HCT116 (cell line): ENCODE measurements around the gene MUC20. TPM values are rescaled to one million over a fixed set of nuclear protein-coding genes. Genes with fewer than 3 reads are reported as not detected.

ENCODE experiments used
- ATAC-seq: fragments of 200-7000 bp; cut with Tn5 transposase; 2 replicates; pipeline ENCODE4 v1.9.1; 2020; ENCODE audit warnings: mild to moderate bottlenecking, moderate library complexity
- BruUV-seq: library from RNA; stranded (reverse); fragments of 400-500 nt; replicated peaks from 2 replicates; lab custom pipeline; 2021; lab: Mats Ljungman, UMichigan
- CTCF ChIA-PET: fragments of 300-600 bp; sonication (Branson Sonifier 250); formaldehyde crosslinking; loops from one replicate; lab custom pipeline; 2021; ENCODE audit warnings: antibody characterized with exemption; lab: Charles Lee
- POLR2A ChIA-PET: fragments of 300-600, 350-600 bp; sonication (Branson Sonifier 250); formaldehyde crosslinking; loops from one replicate; lab custom pipeline; 2021; ENCODE audit warnings: antibody characterized with exemption; lab: Charles Lee
- RAD21 ChIA-PET, 2 experiments: fragments of 300-600 bp; sonication (Branson Sonifier 250); formaldehyde crosslinking; loops; one replicate each; lab custom pipeline; 2023; ENCODE audit warnings: low total read pairs in 2 of 2; ENCODE audit not compliant: uncharacterized antibody in 2 of 2, unreplicated experiment in 2 of 2, low non-redundant PET in 1 of 2; lab: Charles Lee
- DNase-seq: peaks from one replicate; pipeline ENCODE4 v3.0.0-alpha.2; 2010; ENCODE audit warnings: low read depth, low spot score
- H2AFZ ChIP-seq: fragments of 200-600 bp; shearing (Covaris generic), sonication (generic); 2 replicates; pipeline ENCODE4 v1.6.1; 2017; ENCODE audit warnings: low read depth, mixed run types, mixed read lengths, antibody characterized with exemption, low read length; ENCODE audit not compliant: poor library complexity, severe bottlenecking
- H3K27ac ChIP-seq: 2 replicates; pipeline ENCODE4 v1.5.1; 2012; ENCODE audit warnings: low read depth, low read length
- H3K27me3 ChIP-seq: fragments of 200-600 bp; sonication (generic); 2 replicates; pipeline ENCODE4 v1.6.1; 2016; ENCODE audit warnings: mixed run types, low read length, mixed read lengths; ENCODE audit not compliant: insufficient read depth
- H3K36me3 ChIP-seq, 2 experiments: fragments of 200-500 bp in 1 of 2; fragments of 200-600 bp in 1 of 2; sonication (Bioruptor generic) in 1 of 2; sonication (generic) in 1 of 2; 2 replicates each; pipeline versions ENCODE4 v1.5.1 to v1.6.1; 2014 to 2016; ENCODE audit warnings: low read length in 2 of 2, inconsistent platforms in 1 of 2, mixed read lengths in 1 of 2, mixed run types in 1 of 2; ENCODE audit not compliant: insufficient read depth in 2 of 2, control insufficient read depth in 1 of 2
- H3K4me1 ChIP-seq, 2 experiments: fragments of 200-600 bp in 1 of 2; sonication (generic) in 1 of 2; 2 replicates each; pipeline versions ENCODE4 v1.5.1 to v1.6.1; 2012 to 2017; ENCODE audit warnings: low read length in 2 of 2, inconsistent platforms in 1 of 2, mild to moderate bottlenecking in 1 of 2, mixed read lengths in 1 of 2, mixed run types in 1 of 2, moderate library complexity in 1 of 2; ENCODE audit not compliant: insufficient read depth in 2 of 2, control insufficient read depth in 1 of 2
- H3K4me2 ChIP-seq: fragments of 200-600 bp; sonication (generic); 2 replicates; pipeline ENCODE4 v1.6.1; 2017; ENCODE audit warnings: mixed run types, low read length, mixed read lengths
- H3K4me3 ChIP-seq, 2 experiments: fragments of 200-600 bp in 1 of 2; sonication (generic) in 1 of 2; replicated peaks in 1 of 2; 2 replicates each; pipeline ENCODE4 v1.5.1; 2011 to 2016; ENCODE audit warnings: low read length in 2 of 2, control low read depth in 1 of 2, low read depth in 1 of 2, mild to moderate bottlenecking in 1 of 2, mixed read lengths in 1 of 2, mixed run types in 1 of 2
- H3K79me2 ChIP-seq: fragments of 200-600 bp; sonication (generic); 2 replicates; pipeline ENCODE4 v1.6.1; 2017; ENCODE audit warnings: mild to moderate bottlenecking, mixed run types, low read length, moderate library complexity, mixed read lengths; ENCODE audit not compliant: insufficient read depth
- H3K9ac ChIP-seq: fragments of 200-600 bp; sonication (generic); 2 replicates; pipeline ENCODE4 v1.6.1; 2016; ENCODE audit warnings: low read length, mixed read lengths
- H3K9me2 ChIP-seq: fragments of 200-600 bp; sonication (generic), shearing (Covaris generic); 2 replicates; pipeline ENCODE4 v1.6.1; 2017; ENCODE audit warnings: mixed run types, mild to moderate bottlenecking, moderate library complexity; ENCODE audit not compliant: insufficient read depth
- H3K9me3 ChIP-seq, 2 experiments: fragments of 200-500 bp in 1 of 2; fragments of 200-600 bp in 1 of 2; sonication (Bioruptor generic) in 1 of 2; sonication (generic) in 1 of 2; 2 replicates each; pipeline ENCODE4 v1.6.1; 2014 to 2017; ENCODE audit warnings: low read length in 2 of 2, mixed read lengths in 2 of 2, inconsistent platforms in 1 of 2, low read depth in 1 of 2, mild to moderate bottlenecking in 1 of 2, mixed run types in 1 of 2, moderate library complexity in 1 of 2; ENCODE audit not compliant: control insufficient read depth in 1 of 2, insufficient read depth in 1 of 2
- H4K20me1 ChIP-seq: fragments of 200-600 bp; sonication (generic), shearing (Covaris generic); 2 replicates; pipeline ENCODE4 v1.6.1; 2017; ENCODE audit warnings: mixed run types, mild to moderate bottlenecking, moderate library complexity; ENCODE audit not compliant: insufficient read depth
- SIN3A ChIP-seq: IDR thresholded peaks from 2 replicates; pipeline ENCODE4 v1.6.1; 2012; ENCODE audit warnings: low read depth
- YY1 ChIP-seq: IDR thresholded peaks from 2 replicates; pipeline ENCODE4 v1.6.1; 2011; ENCODE audit warnings: low read length, low read depth, moderate library complexity, mild to moderate bottlenecking; ENCODE audit not compliant: insufficient replicate concordance; ENCODE audit errors: extremely low read depth
- ZNF274 ChIP-seq: fragments of 200-500 bp; sonication (Bioruptor generic); IDR thresholded peaks from 2 replicates; pipeline ENCODE4 v1.6.1; 2014; ENCODE audit warnings: mild to moderate bottlenecking, low read depth, low read length, inconsistent platforms
- intact Hi-C: fragments of 100-400 bp; cut with micrococcal nuclease; formaldehyde crosslinking; loops from 2 replicates; pipeline ENCODE4 v1.10.0; 2022
- total RNA-seq: library from RNA; stranded (reverse); gene quantifications from one replicate; pipeline ENCODE4 v1.2.1, GENCODE V29; 2021; ENCODE audit not compliant: unreplicated experiment
- TF ChIP-seq, protein P1 (sequence below): IDR thresholded peaks from 2 replicates; pipeline ENCODE4 v1.6.1; 2012
- TF ChIP-seq, protein P2 (sequence below), 3 experiments: fragments of 200-600 bp in 1 of 3; sonication (generic) in 1 of 3; IDR thresholded peaks in 2 of 3; conservative IDR thresholded peaks in 1 of 3; 2 replicates each; pipeline ENCODE4 v1.5.1; 2012 to 2017; ENCODE audit warnings: low read depth in 2 of 3, low read length in 2 of 3, antibody characterized with exemption in 1 of 3, borderline replicate concordance in 1 of 3, control low read depth in 1 of 3, mild to moderate bottlenecking in 1 of 3, mixed read lengths in 1 of 3, mixed run types in 1 of 3, moderate library complexity in 1 of 3; ENCODE audit not compliant: insufficient read depth in 1 of 3

Gene MUC20
- total RNA-seq, 1 experiment from 2014 or later: 2.4 TPM

DNA sequence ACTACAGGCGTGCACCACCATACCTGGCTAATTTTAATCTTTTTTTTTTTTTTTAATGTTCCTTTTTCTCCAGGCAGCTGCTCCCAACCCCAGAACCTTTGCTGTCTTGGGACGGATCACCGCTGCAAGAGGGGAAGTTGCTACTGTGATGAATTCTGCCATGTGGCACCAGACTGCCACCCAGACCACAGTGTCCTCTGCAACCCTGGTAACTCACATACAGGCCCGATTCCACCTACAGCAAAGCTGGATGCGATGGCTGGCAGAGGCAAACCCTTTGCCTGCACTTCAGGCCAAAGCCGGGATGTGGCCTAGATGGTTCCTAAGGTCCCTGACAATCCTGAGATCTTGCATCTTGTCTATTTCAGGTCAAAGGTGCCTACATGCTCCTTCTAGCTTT is 12.7 kb upstream of the MUC20 start:
- no peak overlapping the region for H3K4me2 ChIP-seq
- TF ChIP-seq SIN3A (no peak), ZNF274 (no peak)
- TF ChIP-seq, protein P1, sequence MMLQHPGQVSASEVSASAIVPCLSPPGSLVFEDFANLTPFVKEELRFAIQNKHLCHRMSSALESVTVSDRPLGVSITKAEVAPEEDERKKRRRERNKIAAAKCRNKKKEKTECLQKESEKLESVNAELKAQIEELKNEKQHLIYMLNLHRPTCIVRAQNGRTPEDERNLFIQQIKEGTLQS: no peak
- TF ChIP-seq, protein P2, sequence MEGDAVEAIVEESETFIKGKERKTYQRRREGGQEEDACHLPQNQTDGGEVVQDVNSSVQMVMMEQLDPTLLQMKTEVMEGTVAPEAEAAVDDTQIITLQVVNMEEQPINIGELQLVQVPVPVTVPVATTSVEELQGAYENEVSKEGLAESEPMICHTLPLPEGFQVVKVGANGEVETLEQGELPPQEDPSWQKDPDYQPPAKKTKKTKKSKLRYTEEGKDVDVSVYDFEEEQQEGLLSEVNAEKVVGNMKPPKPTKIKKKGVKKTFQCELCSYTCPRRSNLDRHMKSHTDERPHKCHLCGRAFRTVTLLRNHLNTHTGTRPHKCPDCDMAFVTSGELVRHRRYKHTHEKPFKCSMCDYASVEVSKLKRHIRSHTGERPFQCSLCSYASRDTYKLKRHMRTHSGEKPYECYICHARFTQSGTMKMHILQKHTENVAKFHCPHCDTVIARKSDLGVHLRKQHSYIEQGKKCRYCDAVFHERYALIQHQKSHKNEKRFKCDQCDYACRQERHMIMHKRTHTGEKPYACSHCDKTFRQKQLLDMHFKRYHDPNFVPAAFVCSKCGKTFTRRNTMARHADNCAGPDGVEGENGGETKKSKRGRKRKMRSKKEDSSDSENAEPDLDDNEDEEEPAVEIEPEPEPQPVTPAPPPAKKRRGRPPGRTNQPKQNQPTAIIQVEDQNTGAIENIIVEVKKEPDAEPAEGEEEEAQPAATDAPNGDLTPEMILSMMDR (IDR thresholded peaks at IDR 0.05 in 2 of 3, conservative IDR thresholded peaks at IDR 0.05 in 1 of 3; ENCODE audit: borderline replicate concordance in 1 of 3, insufficient read depth in 1 of 3, low read depth in 2 of 3, low read length in 2 of 3): no peak
- TF ChIP-seq, all 23 proteins: peak for 0

DNA sequence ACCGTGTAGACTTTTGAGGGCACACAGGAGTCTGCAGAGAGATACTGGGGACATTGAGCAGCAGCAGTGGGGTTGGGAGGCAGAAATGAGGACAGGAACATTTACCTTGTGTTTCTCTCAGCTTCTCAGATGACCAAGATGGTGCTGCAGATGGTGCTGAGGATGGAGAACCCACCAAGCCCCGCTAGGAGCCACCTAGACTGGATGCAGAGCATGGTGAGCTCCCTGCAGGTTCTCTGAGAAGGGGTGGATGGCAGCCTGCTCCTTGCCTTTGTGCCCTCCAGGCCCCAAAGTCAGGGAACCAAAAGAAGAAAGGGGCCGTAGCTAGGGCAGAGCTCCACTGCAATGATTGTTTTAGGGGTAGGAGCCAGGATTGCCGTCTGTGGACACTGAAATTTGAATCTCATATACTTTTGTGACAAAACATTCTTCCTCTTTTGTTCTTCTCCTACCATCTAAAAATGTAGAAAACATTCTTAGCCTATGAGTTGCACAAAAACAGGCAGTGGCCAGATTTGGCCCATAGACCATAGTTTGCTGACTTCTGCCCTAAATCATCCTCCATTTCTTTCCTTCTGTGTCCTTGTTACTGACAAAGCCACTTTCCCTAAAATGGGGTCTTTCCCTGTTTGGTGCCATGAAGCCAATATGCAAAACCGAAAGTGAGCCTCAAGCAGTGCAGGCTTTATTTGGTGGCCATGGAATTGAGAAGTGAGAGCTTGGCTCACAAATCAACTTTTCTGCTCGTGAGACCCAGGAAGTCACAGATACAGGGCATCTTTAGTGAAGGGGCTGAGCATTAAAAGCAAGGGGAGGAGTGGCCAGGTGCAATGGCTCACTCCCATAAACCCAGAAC is 11.9 kb upstream of the MUC20 start:
- intact Hi-C loops: no loop called here
- Histone ChIP-seq H2AFZ (no peak overlapping the region), H3K9me3 (no peaks in the 10 kb centered on the region), H3K27me3 (no peaks in the 10 kb centered on the region), H3K36me3 (no peaks in the 10 kb centered on the region), H4K20me1 (no peaks in the 10 kb centered on the region), H3K79me2 (no peaks in the 10 kb centered on the region), H3K4me2 (no peak overlapping the region), H3K27ac (no peak overlapping the region), H3K9me2 (0 out of 2 replicates have a peak, but pooled peaks cover 3% of the 10 kb centered on the region), H3K9ac (no peak overlapping the region), H3K4me3 (no peak overlapping the region), H3K4me1 (no peaks in the 10 kb centered on the region)
- no TSS peak for BruUV-seq
- ChIA-PET CTCF (no interaction called here), RAD21 (no interaction called here), POLR2A (no interaction called here)
- TF ChIP-seq ZNF274 (no peak), YY1 (no peak)
- ATAC-seq (no peak), DNase-seq (no peak)

More for the DNA sequence above, 12.7 kb upstream of the MUC20 start:
- no peaks in the 10 kb centered on the region for H4K20me1 ChIP-seq
- no peaks in the 10 kb centered on the region for H3K79me2 ChIP-seq
- intact Hi-C loops: no loop called here
- no peaks in the 10 kb centered on the region for H3K36me3 ChIP-seq
- no peak overlapping the region for H3K9ac ChIP-seq
- no peak for ATAC-seq
- RAD21 ChIA-PET: no interaction called here
- no TSS peak for BruUV-seq
- H3K9me2 ChIP-seq: 0 out of 2 replicates have a peak, but pooled peaks cover 3% of the 10 kb centered on the region
- no peaks in the 10 kb centered on the region for H3K9me3 ChIP-seq
- no peak overlapping the region for H2AFZ ChIP-seq
- no peak for DNase-seq
- no peak overlapping the region for H3K4me3 ChIP-seq
- CTCF ChIA-PET: no interaction called here
- no peaks in the 10 kb centered on the region for H3K4me1 ChIP-seq
- POLR2A ChIA-PET: interaction anchor here (0.6 kb wide), 1 partner anchor 22 kb away, joined by 3 read pairs; no protein-coding TSS in a partner anchor
- no peak overlapping the region for H3K27ac ChIP-seq
- no peaks in the 10 kb centered on the region for H3K27me3 ChIP-seq
